HEK293T (cell line): ENCODE results near the gene TCP11.

Experiments
- CTCF ChIA-PET: fragments of 350-600 bp; formaldehyde crosslinking; extraction: SDS; loops from one replicate; lab custom pipeline; 2021; ENCODE audit warnings: antibody characterized with exemption, inconsistent platforms; lab: Yijun Ruan, JAX
- POLR2A ChIA-PET: fragments of 350-600 bp; formaldehyde crosslinking; extraction: SDS; loops from one replicate; lab custom pipeline; 2020; ENCODE audit warnings: antibody characterized with exemption, inconsistent platforms; lab: Yijun Ruan, JAX
- DNase-seq: peaks from one replicate; pipeline ENCODE4 v3.0.0; 2012; ENCODE audit warnings: mixed read lengths; ENCODE audit errors: extremely low spot score
- ARNT ChIP-seq: fragments of 450-650 bp; IDR thresholded peaks from 2 replicates; pipeline ENCODE4 v1.6.1; 2017; ENCODE audit warnings: mild to moderate bottlenecking
- BHLHE40 ChIP-seq: fragments of 450-650 bp; IDR thresholded peaks from 2 replicates; pipeline ENCODE4 v1.6.1; 2016; ENCODE audit warnings: mild to moderate bottlenecking, moderate library complexity, borderline replicate concordance
- CTBP1 ChIP-seq: fragments of 450-650 bp; IDR thresholded peaks from 2 replicates; pipeline ENCODE4 v1.6.1; 2016; ENCODE audit warnings: borderline replicate concordance
- ELF4 ChIP-seq: fragments of 450-650 bp; IDR thresholded peaks from 2 replicates; pipeline ENCODE4 v1.6.1; 2017; ENCODE audit warnings: antibody characterized with exemption
- FOXA1 ChIP-seq: fragments of 450-650 bp; IDR thresholded peaks from 2 replicates; pipeline ENCODE4 v1.6.1; 2016; ENCODE audit warnings: mild to moderate bottlenecking
- FOXK2 ChIP-seq: fragments of 450-650 bp; IDR thresholded peaks from 2 replicates; pipeline ENCODE4 v1.6.1; 2016; ENCODE audit warnings: mild to moderate bottlenecking
- FOXM1 ChIP-seq: fragments of 450-650 bp; IDR thresholded peaks from 2 replicates; pipeline ENCODE4 v1.6.1; 2017; ENCODE audit warnings: mild to moderate bottlenecking, borderline replicate concordance
- HDGF ChIP-seq: fragments of 450-650 bp; IDR thresholded peaks from 2 replicates; pipeline ENCODE4 v1.6.1; 2017; ENCODE audit warnings: antibody characterized with exemption, borderline replicate concordance
- L3MBTL2 ChIP-seq: fragments of 450-650 bp; conservative IDR thresholded peaks from 2 replicates; pipeline ENCODE4 v1.6.1; 2016; ENCODE audit warnings: mild to moderate bottlenecking
- LEF1 ChIP-seq: fragments of 450-650 bp; IDR thresholded peaks from 2 replicates; pipeline ENCODE4 v1.6.1; 2017; ENCODE audit warnings: mild to moderate bottlenecking, borderline replicate concordance
- NFRKB ChIP-seq: fragments of 450-650 bp; IDR thresholded peaks from 2 replicates; pipeline ENCODE4 v1.6.1; 2016; ENCODE audit warnings: mild to moderate bottlenecking, moderate library complexity
- PKNOX1 ChIP-seq: fragments of 450-650 bp; IDR thresholded peaks from 2 replicates; pipeline ENCODE4 v1.6.1; 2016
- SP1 ChIP-seq: fragments of 450-650 bp; IDR thresholded peaks from 2 replicates; pipeline ENCODE4 v1.6.1; 2017
- SUZ12 ChIP-seq: fragments of 450-650 bp; IDR thresholded peaks from 2 replicates; pipeline ENCODE4 v1.6.1; 2016; ENCODE audit warnings: mild to moderate bottlenecking
- TARDBP ChIP-seq: fragments of 450-650 bp; IDR thresholded peaks from 2 replicates; pipeline ENCODE4 v1.6.1; 2016
- ZNF384 ChIP-seq: fragments of 450-650 bp; IDR thresholded peaks from 2 replicates; pipeline ENCODE4 v1.6.1; 2016

TCP11 gene

GRCh38 chr6:35079311-35080000, 61.7 kb downstream of the TCP11 start:
- CTCF ChIA-PET = no interaction called here
- TF ChIP-seq PKNOX1 (no peak), NFRKB (no peak), ELF4 (no peak), TARDBP (no peak), FOXM1 (no peak), HDGF (no peak), LEF1 (no peak), SUZ12 (no peak), FOXA1 (no peak), SP1 (no peak), ARNT (no peak), CTBP1 (no peak), BHLHE40 (no peak), ZNF384 (no peak), L3MBTL2 (no peak), FOXK2 (no peak)
- DNase-seq = no peak
- POLR2A ChIA-PET = no interaction called here

DNA sequence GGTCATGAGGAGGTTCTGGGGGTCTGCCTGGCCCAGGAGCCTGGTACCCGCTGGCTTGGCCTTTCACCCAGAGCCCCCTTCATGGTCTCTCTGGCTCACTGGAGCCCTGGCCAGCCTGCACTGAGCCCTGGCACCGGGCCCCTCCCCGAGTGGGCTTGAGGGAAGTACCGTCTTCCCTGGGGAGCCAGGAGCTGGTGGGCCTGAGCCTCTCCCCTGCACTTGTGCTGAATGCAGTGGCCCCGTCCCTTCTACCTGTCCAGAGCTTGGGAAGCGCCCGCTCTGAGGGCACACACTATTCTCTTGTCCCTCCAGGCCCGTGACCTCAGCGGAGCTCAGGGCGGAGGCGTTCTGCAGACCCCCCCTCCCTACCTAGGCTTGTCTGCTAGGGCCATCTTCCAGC, 62.2 kb downstream of the TCP11 start:
- CTCF ChIA-PET = no interaction called here
- TF ChIP-seq LEF1 = no peak
- no peak for TF ChIP-seq FOXA1
- TF ChIP-seq ZNF384 = no peak
- no peak for TF ChIP-seq FOXM1
- TF ChIP-seq ELF4 = no peak
- no peak for TF ChIP-seq ARNT
- no peak for TF ChIP-seq L3MBTL2
- TF ChIP-seq CTBP1 = no peak
- TF ChIP-seq FOXK2 = no peak
- TF ChIP-seq NFRKB = no peak
- TF ChIP-seq SUZ12 = no peak
- no peak for TF ChIP-seq TARDBP
- TF ChIP-seq HDGF = no peak
- no peak for TF ChIP-seq BHLHE40
- no peak for TF ChIP-seq SP1
- TF ChIP-seq PKNOX1 = no peak
- POLR2A ChIA-PET = no interaction called here
- no peak for DNase-seq

- no peak for TF ChIP-seq ZNF384
- TF ChIP-seq NFRKB = no peak
- no peak for TF ChIP-seq SP1
- no peak for TF ChIP-seq FOXK2
- no peak for TF ChIP-seq PKNOX1
- TF ChIP-seq HDGF = no peak
- no peak for TF ChIP-seq CTBP1
- TF ChIP-seq ARNT = no peak
- no peak for TF ChIP-seq L3MBTL2
- TF ChIP-seq BHLHE40 = no peak
- TF ChIP-seq FOXA1 = no peak
- TF ChIP-seq TARDBP = no peak
- TF ChIP-seq LEF1 = no peak
- no peak for TF ChIP-seq ELF4
- TF ChIP-seq SUZ12 = no peak
- no peak for TF ChIP-seq FOXM1
- POLR2A ChIA-PET = no interaction called here
- DNase-seq = no peak
- CTCF ChIA-PET = no interaction called here
Measured at GRCh38 chr6:35078226-35078850, 62.8 kb downstream of the TCP11 start.

- ChIA-PET POLR2A (no interaction called here), CTCF (no interaction called here)
- DNase-seq = no peak
Measured at GRCh38 chr6:35077713-35078105, 63.4 kb downstream of the TCP11 start.

GRCh38 chr6:35076997-35077712, 64.0 kb downstream of the TCP11 start:
- TF ChIP-seq L3MBTL2 (no peak), FOXA1 (no peak), SP1 (no peak), ARNT (no peak), SUZ12 (no peak), HDGF (no peak), TARDBP (no peak), NFRKB (no peak), BHLHE40 (no peak), LEF1 (no peak), ELF4 (no peak), PKNOX1 (no peak), CTBP1 (no peak), FOXK2 (no peak)
- ChIA-PET POLR2A (no interaction called here), CTCF (no interaction called here)
- no peak for DNase-seq

More at GRCh38 chr6:35077713-35078105, 63.4 kb downstream of the TCP11 start:
- TF ChIP-seq HDGF = no peak
- no peak for TF ChIP-seq FOXM1
- TF ChIP-seq ZNF384 = no peak
- TF ChIP-seq ELF4 = no peak
